Kidney (tissue), 14 donors: ENCODE data around the gene CALR3. TPM values are rescaled to one million over a fixed set of nuclear protein-coding genes. Genes with fewer than 3 reads are reported as not detected.

Source experiments
- DNase-seq, 5 donors: peaks; one replicate each; pipeline ENCODE4 v3.0.0-alpha.2; 2013 to 2020
- FAIRE-seq: peaks from 2 replicates; lab custom pipeline; 2012; peaks lifted over from hg19 to GRCh38; lab: Jason Lieb, UNC
- H3K27ac ChIP-seq, 2 donors: one replicate each; pipeline ENCODE4 v1.7.0; 2013; ENCODE audit warnings: low read depth in 2 of 2, low read length in 2 of 2, inconsistent platforms in 1 of 2
- H3K27me3 ChIP-seq: one replicate; pipeline ENCODE4 v1.7.1; 2013; ENCODE audit warnings: low read length, inconsistent platforms; ENCODE audit not compliant: control insufficient read depth, insufficient read depth
- H3K36me3 ChIP-seq, 3 donors: one replicate each; pipeline versions ENCODE4 v1.7.0 to v1.7.1; 2013; ENCODE audit warnings: low read length in 3 of 3, control low read depth in 1 of 3, inconsistent platforms in 1 of 3; ENCODE audit not compliant: insufficient read depth in 3 of 3, control insufficient read depth in 2 of 3
- H3K4me1 ChIP-seq, 3 donors: one replicate each; pipeline versions ENCODE4 v1.7.0 to v1.7.1; 2013; ENCODE audit warnings: low read length in 3 of 3, inconsistent platforms in 1 of 3, low read depth in 1 of 3; ENCODE audit not compliant: control insufficient read depth in 2 of 3, insufficient read depth in 2 of 3
- H3K4me3 ChIP-seq, 3 donors: one replicate each; pipeline versions ENCODE4 v1.7.0 to v1.8.1; 2013; ENCODE audit warnings: low read length in 3 of 3, control low read depth in 1 of 3, inconsistent platforms in 1 of 3
- H3K9ac ChIP-seq, 3 donors: one replicate each; pipeline versions ENCODE4 v1.7.0 to v1.7.1; 2013; ENCODE audit warnings: low read length in 3 of 3, control low read depth in 1 of 3, inconsistent platforms in 1 of 3
- H3K9me3 ChIP-seq, 3 donors: one replicate each; pipeline versions ENCODE4 v1.7.0 to v1.7.1; 2013; ENCODE audit warnings: low read length in 3 of 3, control low read depth in 1 of 3, inconsistent platforms in 1 of 3; ENCODE audit not compliant: control insufficient read depth in 2 of 3, insufficient read depth in 1 of 3
- CTCF ChIP-seq: IDR thresholded peaks from 3 replicates; pipeline ENCODE4 v1.5.1; 2012; ENCODE audit warnings: mild to moderate bottlenecking, moderate library complexity, borderline replicate concordance; ENCODE audit not compliant: insufficient read depth; ENCODE audit errors: extremely low read depth
- intact Hi-C: fragments of 100-400 bp; cut with DNase I; formaldehyde crosslinking; loops from one replicate; pipeline ENCODE4 v1.11.1; 2022
- polyA plus RNA-seq: library from polyadenylated mRNA; stranded (reverse); fragments of 350-450 nt; fragmentation: Illumina TruSeq; extraction: RNeasy Lipid Tissue Mini Kit (QIAGEN cat#74804); gene quantifications from one replicate; pipeline ENCODE4 v1.2.3, GENCODE V29; 2014; ENCODE audit warnings: low read depth, low replicate concordance; ENCODE audit not compliant: insufficient read depth
- total RNA-seq: library from RNA; stranded (reverse); fragmentation: NEBNext Ultra II Directional; extraction: Animal tissue kit (Norgen Biotek cat#: 25700); gene quantifications from one replicate; pipeline ENCODE4 v1.2.1, GENCODE V29; 2021
- donor health status: control.
- donor health status: control.
- donor health status: control.
- donor health status: control.
- donor health status: control.
- donor health status: DM: yes; HTN: yes; CAD: no.
- donor health status: Normal renal cell carcinoma (clear cell type).

The CALR3 gene
- total and polyA plus RNA-seq, 2 donors from 2014 or later = not detected

- no peaks in the 10 kb centered on the region for H3K27me3 ChIP-seq
- intact Hi-C loops = no loop called here
- H3K9me3 ChIP-seq = no peaks in the 10 kb centered on the region
- FAIRE-seq (no peak), DNase-seq (peak in 1 of 5 donors; percentile 30)
- H3K36me3 ChIP-seq = peaks cover 0 to 17% (median 10%) of the 10 kb centered on the region in 3 donors
- no peak overlapping the region for H3K9ac ChIP-seq
- no peak overlapping the region for H3K27ac ChIP-seq
- no peak for TF ChIP-seq CTCF
- peaks cover 8 to 27% (median 25%) of the 10 kb centered on the region in 3 donors for H3K4me1 ChIP-seq
- no peak overlapping the region for H3K4me3 ChIP-seq
These were observed 54.3 kb downstream of the CALR3 start for GRCh38 chr19:16441661-16442162.

- intact Hi-C loops = no loop called here
- TF ChIP-seq CTCF = no peak
- H3K9ac ChIP-seq = peak overlapping the region in 1 of 3 donors; percentile 12
- H3K9me3 ChIP-seq = no peaks in the 10 kb centered on the region
- peaks cover 0 to 17% (median 15%) of the 10 kb centered on the region in 3 donors for H3K4me1 ChIP-seq
- no peak for FAIRE-seq
- H3K36me3 ChIP-seq = peaks cover 3 to 27% (median 13%) of the 10 kb centered on the region in 3 donors
- no peaks in the 10 kb centered on the region for H3K27me3 ChIP-seq
- peak overlapping the region in 1 of 2 donors; percentile 24 for H3K27ac ChIP-seq
- DNase-seq = no peak
- no peak overlapping the region for H3K4me3 ChIP-seq
These were observed 59.1 kb downstream of the CALR3 start for GRCh38 chr19:16436780-16437332.

DNA sequence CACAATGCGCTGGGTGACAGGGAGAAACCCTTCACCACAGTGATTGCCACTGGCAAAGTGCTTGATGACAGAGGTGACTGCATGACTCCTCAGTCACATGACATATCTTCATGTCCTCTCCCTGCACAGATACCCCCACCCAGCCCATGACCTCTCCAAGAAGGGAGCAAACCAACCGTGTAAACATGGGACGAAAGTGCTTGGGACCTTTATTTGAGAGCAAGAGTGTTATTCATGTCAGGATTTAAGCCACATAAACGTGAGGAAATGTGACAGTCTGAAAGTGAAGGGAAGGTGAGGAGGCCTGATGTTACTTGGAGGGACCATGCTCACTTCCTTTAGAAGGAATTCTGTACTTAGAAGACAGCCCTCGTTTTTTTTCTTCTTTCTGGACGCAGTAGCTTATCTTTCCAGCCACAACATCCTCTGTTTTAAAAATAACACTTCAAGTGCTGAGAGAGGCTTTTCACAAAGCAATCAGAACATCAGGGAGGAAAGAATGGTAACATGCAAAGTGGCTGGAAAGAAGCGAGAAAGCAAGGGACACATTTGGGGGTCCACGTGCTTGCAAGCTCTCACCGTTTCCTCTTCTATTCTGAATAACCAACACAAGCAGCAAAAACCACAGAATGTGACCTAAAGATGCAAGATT, 59.8 kb downstream of the CALR3 start:
- Histone ChIP-seq H3K4me3 (peak overlapping the region in 1 of 3 donors; percentile 0), H3K9ac (no peak overlapping the region), H3K4me1 (peaks cover 0 to 17% (median 15%) of the 10 kb centered on the region in 3 donors), H3K36me3 (peaks cover 3 to 30% (median 17%) of the 10 kb centered on the region in 3 donors), H3K9me3 (no peaks in the 10 kb centered on the region), H3K27me3 (no peaks in the 10 kb centered on the region), H3K27ac (peak overlapping the region; percentile 11 to 43)
- intact Hi-C loops = no loop called here
- no peak for TF ChIP-seq CTCF
- DNase-seq (peak in 1 of 5 donors; percentile 39), FAIRE-seq (no peak)
